Measurements from ENCODE around the gene KIAA1549.

KIAA1549 gene

DNA sequence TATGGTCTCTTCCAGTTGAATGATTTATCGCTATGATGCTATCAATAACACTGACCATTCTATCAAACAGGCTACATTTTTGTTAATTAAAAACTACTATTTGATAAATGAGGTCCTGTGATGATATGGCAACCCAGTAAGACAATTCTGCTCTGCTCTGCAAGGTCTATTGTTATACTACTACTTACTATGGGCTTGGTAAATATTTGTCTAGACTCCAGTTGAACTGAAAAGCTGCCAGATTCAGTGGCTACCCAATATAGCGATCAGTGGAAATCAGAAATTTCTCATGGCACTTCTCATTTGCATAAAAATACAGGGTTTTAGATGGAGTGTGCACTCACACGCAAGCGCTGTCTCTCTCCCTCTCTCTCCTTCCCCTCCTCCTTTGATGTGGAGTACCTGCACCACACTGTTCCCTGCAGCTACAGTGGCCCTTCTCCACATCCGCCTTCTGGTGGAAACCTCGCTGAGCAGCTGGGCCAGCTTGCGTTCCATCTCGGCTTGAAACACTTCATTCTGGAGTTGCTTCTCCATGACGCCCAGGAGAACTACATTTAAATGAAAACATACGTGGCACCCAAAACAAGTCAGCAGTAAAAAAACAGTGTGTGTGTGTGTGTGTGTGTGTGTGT lies 77.9 kb downstream of the KIAA1549 start:
- DNase-seq, result no peak

DNA sequence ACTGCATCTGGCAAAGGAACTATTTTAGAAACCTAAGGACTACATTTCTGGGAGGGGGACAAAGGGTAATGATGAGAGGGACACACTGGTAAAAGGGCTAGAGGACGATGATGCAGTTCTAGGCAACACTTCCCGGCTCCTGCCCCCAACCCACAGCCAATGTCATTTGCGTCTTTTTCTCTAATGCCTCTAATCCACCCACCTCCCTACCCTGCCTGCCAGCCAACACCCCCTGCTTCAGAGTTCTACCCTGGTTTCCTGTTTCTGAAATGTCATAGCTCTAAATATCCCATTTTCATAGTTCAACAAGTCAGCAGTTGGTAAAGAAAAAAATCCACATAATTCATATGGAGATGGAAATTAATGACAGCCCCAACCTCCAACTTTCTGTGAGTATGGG lies 79.0 kb downstream of the KIAA1549 start:
- DNase-seq, result no peak

DNA sequence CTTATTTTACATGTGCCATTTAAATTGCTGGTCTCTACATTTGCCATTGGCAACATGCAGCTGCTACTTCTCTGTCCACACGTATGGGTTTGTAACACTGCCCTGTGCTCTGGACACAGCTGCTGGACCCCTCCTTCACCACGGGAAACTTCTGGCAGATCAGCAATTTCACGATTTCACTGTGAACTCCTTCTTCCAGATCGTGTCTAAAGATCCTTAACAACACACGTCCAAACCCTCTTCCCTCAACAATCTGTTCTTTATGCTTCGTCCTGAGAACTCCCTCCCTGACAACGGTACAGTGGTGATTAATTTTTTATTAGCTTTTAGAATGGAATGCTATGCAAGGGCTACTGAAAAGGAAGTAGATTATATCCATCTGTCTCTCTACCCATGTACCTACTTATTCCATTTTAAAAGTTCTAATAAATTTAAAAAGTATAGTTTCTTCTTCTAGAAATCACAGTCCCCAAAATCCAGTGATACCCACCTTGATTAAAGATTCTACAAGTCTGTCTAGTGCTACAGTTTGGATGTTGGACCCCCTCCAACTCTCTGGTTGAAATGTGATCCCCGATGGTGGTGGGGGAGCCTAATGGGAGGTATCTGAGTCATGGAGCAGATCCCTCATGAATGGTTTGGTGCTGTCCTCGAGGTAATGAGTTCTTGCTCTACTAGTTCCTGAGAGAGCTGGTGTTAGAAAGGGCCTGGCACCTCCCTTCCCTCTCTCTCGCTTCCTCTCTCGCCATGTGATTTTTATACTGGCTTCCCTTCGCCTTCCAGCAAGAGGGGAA lies 81.0 kb downstream of the KIAA1549 start:
- peak; percentile 42 for DNase-seq

GRCh38 chr7:138898802-138899201 lies 82.4 kb downstream of the KIAA1549 start:
- no peak for DNase-seq

- DNase-seq, result no peak
Measured at GRCh38 chr7:138898255-138898654, 82.9 kb downstream of the KIAA1549 start.

DNA sequence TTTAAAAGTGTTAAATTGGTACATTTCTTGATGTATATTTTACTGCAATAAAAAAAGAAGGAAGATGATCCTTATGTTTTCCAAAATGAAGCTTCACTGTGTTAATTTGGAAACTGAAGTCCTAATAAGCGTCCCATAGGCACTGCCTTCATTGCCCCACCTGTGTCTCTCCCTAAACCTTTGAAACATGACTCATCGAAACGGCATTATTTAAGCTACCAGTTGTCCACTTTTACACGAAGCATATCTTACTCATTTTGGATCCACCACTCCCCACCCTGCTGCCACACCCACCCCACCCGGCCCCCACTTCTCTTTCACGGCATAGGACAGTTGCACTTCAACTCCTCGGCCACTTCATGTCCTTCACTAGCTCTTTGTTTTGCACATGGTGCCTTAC lies 85.5 kb downstream of the KIAA1549 start:
- no peak for DNase-seq

- DNase-seq, result no peak
Measured at GRCh38 chr7:138893258-138893657, 87.9 kb downstream of the KIAA1549 start.

DNA sequence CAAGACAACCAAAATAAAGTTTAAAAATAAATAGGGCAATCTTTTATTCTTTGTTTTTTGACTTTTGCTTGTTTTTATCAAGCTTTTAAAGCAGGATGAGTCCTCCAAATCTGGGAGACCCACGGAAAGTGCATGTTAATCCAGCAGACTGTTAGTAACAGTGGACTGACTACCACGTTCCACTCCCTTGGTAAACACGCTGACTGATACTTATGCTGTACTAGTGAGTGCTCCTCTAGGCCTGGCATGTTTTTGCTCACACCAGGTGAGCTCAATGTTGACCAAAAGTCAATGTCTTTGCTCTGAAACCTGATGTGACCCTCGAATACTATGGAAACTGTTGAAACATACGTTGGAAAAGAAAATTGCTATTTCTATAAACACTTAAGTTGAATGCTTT lies 88.4 kb downstream of the KIAA1549 start:
- DNase-seq, result no peak

DNA sequence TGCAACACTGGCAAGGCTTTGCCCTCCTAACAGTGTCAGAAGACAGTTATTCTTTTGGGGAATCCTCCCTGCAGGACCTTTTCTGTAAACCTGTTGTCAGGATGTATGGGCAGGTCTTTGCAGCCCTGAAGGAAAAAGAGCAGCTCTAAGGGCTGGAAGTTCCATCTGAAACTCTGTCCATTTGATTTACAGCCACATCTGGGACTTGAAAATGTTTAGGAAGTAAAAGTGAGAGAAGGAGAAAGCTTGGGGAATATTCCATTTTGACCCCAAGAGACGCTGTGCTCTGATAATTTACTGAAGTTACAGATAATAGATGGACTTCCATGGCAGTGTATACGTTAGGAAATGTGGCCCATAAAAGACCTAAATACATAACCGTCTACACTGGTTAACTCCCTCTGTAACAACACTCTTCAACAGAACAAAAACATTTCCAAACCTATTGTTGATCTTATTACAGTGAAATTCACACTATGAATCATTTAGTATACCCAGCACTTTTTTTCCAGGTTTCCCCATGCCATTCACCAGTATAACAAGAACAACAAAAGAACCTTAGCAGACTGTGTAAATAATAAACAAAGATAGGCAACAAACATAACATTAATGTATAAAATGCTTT lies 89.1 kb downstream of the KIAA1549 start:
- DNase-seq, result no peak

DNA sequence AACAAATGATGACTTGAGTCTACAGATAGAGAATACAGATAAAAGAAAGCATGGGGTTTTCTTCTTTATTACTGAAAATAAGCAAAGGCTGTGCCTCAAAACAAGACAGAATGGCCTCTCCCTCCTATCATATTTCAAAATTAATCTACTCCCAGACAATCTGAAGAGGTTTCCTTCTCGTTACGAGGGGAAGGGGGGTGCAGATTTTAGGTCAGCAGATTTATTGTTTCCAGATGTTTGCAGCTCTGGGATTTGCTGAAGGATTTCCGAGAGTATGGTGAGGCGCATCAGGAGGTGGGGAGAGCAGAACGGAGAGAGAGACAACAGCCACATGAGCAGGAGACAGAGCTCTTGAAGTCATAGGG lies 89.8 kb downstream of the KIAA1549 start:
- peak; percentile 62 for DNase-seq

DNA sequence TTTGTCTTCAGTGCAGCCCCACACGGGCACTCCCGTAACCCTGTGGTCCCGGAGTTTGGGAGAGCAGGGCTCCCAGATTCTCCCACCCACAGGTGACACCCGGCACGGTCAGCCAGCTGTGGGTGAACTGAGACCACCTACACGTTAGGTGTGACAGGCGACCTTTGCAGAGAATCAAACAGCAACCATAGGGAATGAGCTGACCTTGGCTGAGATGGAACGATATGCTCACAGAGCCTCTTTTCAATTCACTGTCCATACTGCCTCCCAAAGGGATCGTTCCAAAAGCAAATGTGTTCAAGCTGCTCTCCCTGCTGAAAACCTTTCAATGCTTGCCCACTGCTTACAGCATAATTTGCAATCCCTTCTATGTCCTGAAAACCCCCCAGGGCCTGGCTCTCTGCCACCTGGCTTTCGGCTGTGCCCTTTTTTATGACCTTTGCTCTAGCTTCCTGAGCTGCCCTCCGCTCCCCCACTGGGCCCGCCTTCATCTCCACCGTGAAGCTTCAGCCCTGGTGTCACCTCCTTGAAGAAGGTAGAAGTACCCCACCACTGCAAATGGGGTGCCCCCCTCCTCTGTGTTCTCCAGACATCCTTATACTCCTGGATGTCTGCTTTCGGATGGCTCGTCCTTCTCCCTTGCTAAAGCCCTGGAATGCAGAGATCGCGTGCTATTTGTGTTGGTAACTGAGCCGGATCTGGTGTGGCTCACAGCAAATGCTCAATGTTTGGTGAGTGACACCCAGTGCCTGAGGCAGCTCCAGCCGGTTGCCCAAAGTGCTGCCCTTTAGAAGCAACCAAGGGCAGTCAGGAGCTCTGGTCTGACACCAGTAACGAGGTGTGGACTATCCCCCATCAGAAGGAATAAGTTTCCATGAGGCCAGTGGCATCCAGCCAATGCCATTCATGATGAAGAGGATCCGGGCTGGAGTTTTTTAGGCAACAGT lies 90.4 kb downstream of the KIAA1549 start:
- DNase-seq, result peak; percentile 69

GRCh38 chr7:138889582-138890498 lies 91.3 kb downstream of the KIAA1549 start:
- DNase-seq, result peak; percentile 18

DNA sequence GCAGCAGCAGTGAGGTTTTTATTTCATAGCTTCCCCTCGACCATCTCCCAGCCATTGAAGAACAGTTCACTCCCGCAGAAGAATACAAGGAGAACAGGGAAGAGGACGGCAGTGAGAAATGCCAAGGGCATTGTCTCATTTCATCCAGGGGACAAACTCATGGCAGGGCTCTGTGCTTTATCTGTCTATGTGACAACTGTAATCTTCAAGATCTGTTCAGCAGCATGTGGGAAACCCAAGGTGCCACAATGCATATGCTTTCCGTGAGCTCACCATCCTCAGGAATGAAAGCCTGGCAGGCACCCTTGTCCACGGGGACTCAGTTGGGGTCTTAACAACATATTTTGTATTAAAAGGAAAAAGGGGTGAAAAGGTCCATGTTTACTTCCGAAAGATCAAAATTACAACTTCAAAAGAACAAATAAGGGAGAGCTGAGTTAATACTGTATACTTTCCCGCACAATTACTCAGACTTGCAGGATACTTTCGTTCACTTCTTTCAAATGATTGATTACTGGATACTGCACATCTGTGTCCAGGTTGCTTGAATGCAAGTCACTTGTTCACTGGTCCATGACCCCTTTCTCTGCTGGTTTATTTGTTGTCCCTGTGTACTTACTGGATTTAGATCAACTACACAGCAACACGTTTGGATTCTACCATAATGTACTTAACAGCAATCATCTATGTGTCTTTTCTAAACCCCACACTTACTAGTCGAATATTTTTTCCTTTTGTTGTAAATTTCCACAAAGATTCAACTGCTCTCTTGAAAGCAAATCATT lies 93.1 kb downstream of the KIAA1549 start:
- no peak for DNase-seq

- no peak for DNase-seq
Measured at GRCh38 chr7:138887085-138887710, 94.0 kb downstream of the KIAA1549 start.

DNA sequence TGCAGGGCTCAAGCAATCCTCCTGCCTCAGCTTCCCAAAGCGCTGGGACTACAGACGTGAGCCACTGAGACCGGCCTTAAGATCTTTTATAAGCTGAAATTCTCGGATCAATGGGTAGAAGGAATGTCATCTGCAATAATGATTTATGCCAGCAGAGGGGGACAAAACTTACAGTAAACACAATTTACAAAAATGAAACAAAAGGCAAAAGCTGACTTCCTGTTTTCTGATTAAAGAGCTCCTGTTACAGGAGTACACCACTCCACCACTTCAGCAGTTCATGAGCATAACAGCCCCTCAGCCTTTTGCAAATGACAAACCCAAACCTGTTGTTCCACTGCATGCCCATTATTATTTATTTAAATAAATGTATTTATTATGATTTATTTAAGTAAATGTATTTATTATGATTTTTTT lies 94.7 kb downstream of the KIAA1549 start:
- peak; percentile 66 for DNase-seq

- DNase-seq, result no peak
Measured at GRCh38 chr7:138885383-138886147, 95.6 kb downstream of the KIAA1549 start.

DNA sequence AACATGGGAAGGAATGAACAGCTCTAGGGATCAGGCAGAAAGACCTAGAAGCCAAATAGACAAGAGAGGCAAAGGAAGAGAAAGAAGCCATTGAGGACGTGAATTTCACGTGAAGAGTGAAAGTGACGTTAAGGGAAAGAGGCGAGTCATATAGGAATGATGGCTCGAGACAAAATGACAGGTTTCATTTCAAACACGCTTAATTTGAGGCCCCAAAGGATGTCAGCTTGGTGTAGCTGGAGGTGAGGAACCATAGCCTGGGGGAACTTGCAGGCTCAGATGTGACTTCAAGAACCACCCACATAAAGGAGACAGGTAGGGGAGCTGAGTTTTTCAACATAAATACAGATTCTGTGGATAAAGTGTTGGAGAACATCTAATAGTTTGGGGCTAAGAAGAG lies 98.9 kb downstream of the KIAA1549 start:
- DNase-seq, result no peak

- DNase-seq, result no peak
Measured at GRCh38 chr7:138881579-138882188, 99.5 kb downstream of the KIAA1549 start.

All from fibroblast of skin of scalp (primary cell).